Astrocyte (in vitro differentiated cells and primary cell): ENCODE measurements around the gene TTK. TPM values are rescaled to one million over a fixed set of nuclear protein-coding genes. Genes with fewer than 3 reads are reported as not detected.

ENCODE experiments used
- DNase-seq: peaks from one replicate; pipeline ENCODE4 v3.0.0-alpha.2; 2010; ENCODE audit warnings: low read depth
- FAIRE-seq: peaks from 2 replicates; lab custom pipeline; 2011; peaks lifted over from hg19 to GRCh38; lab: Jason Lieb, UNC
- H2AFZ ChIP-seq: 2 replicates; pipeline ENCODE4 v1.6.0; 2012; ENCODE audit warnings: low read depth, low read length, inconsistent platforms
- H3K27ac ChIP-seq: 2 replicates; pipeline ENCODE4 v1.5.1; 2011; ENCODE audit warnings: low read depth, low read length, inconsistent platforms
- H3K27me3 ChIP-seq: 2 replicates; pipeline ENCODE4 v1.6.0; 2011; ENCODE audit warnings: low read length, inconsistent platforms; ENCODE audit not compliant: insufficient read depth
- H3K36me3 ChIP-seq: 2 replicates; pipeline ENCODE4 v1.5.1; 2011; ENCODE audit warnings: low read length, inconsistent platforms; ENCODE audit not compliant: insufficient read depth
- H3K4me1 ChIP-seq: 2 replicates; pipeline ENCODE4 v1.5.1; 2011; ENCODE audit warnings: low read length, inconsistent platforms; ENCODE audit not compliant: insufficient read depth
- H3K4me2 ChIP-seq: 2 replicates; pipeline ENCODE4 v1.6.0; 2012; ENCODE audit warnings: low read length, inconsistent platforms
- H3K4me3 ChIP-seq: 2 replicates; pipeline ENCODE4 v1.5.1; 2011; ENCODE audit warnings: low read depth, mild to moderate bottlenecking, low read length, inconsistent platforms; ENCODE audit not compliant: insufficient read depth
- H3K79me2 ChIP-seq: 2 replicates; pipeline ENCODE4 v1.6.0; 2012; ENCODE audit warnings: mild to moderate bottlenecking, low read length, inconsistent platforms; ENCODE audit not compliant: insufficient read depth
- H3K9ac ChIP-seq: 2 replicates; pipeline ENCODE4 v1.6.0; 2012; ENCODE audit warnings: mild to moderate bottlenecking, low read length, inconsistent platforms
- H3K9me3 ChIP-seq: 2 replicates; pipeline ENCODE4 v1.5.1; 2012; ENCODE audit warnings: low read depth, mild to moderate bottlenecking, low read length, inconsistent platforms; ENCODE audit not compliant: insufficient read depth
- H4K20me1 ChIP-seq: 2 replicates; pipeline ENCODE4 v1.6.0; 2012; ENCODE audit warnings: low read length, inconsistent platforms; ENCODE audit not compliant: insufficient read depth
- H3K27ac Mint-ChIP-seq: one replicate; pipeline ENCODE4 v1.8.0; 2021; ENCODE audit warnings: mild to moderate bottlenecking, mixed read lengths; ENCODE audit not compliant: unreplicated experiment
- H3K27me3 Mint-ChIP-seq: one replicate; pipeline ENCODE4 v1.8.0; 2021; ENCODE audit warnings: low read depth, mixed read lengths; ENCODE audit not compliant: unreplicated experiment
- H3K36me3 Mint-ChIP-seq: one replicate; pipeline ENCODE4 v1.8.0; 2021; ENCODE audit warnings: low read depth, mixed read lengths; ENCODE audit not compliant: unreplicated experiment
- H3K4me1 Mint-ChIP-seq: one replicate; pipeline ENCODE4 v1.8.0; 2021; ENCODE audit warnings: low read depth, mixed read lengths; ENCODE audit not compliant: unreplicated experiment
- H3K4me3 Mint-ChIP-seq: one replicate; pipeline ENCODE4 v1.8.0; 2021; ENCODE audit warnings: mild to moderate bottlenecking, moderate library complexity, mixed read lengths; ENCODE audit not compliant: unreplicated experiment
- H3K9me3 Mint-ChIP-seq: one replicate; pipeline ENCODE4 v1.8.0; 2021; ENCODE audit warnings: mild to moderate bottlenecking, mixed read lengths; ENCODE audit not compliant: unreplicated experiment
- CTCF ChIP-seq: IDR thresholded peaks from 2 replicates; pipeline ENCODE4 v1.5.1; 2011; ENCODE audit warnings: low read depth, mild to moderate bottlenecking, inconsistent platforms, low read length, moderate library complexity; ENCODE audit not compliant: insufficient read depth
- EZH2 ChIP-seq: IDR thresholded peaks from 2 replicates; pipeline ENCODE4 v1.6.1; 2012; ENCODE audit warnings: mild to moderate bottlenecking, low read length, inconsistent platforms; ENCODE audit not compliant: insufficient read depth
- total RNA-seq: library from RNA; stranded (reverse); gene quantifications from 2 replicates; pipeline ENCODE4 v1.2.1, GENCODE V29; 2021

The TTK gene
- total RNA-seq, 1 donor from 2014 or later: 4.9 TPM

DNA sequence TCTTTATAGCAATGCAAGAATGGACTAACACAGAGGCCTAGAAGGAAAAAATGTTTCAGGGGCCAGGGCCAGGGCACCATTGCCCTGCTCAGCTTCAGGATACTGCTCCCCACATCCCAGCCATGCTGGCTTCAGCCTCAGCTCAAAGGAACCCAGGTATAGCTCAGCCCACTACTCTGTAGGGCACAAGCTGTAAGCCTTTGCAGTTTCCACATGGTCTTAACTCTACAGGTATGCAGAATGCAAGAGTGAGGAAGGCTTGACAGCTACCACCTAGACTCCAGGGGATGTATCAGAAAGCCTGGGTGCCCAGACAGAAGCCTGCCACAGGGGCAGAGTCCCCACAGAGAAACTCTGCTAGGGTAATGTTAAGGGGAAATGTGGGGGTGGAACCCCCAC lies 10.5 kb upstream of the TTK start:
- H3K79me2 ChIP-seq: no peaks in the 10 kb centered on the region
- H3K4me1 Mint-ChIP-seq: no peaks in the 10 kb centered on the region
- H4K20me1 ChIP-seq: no peaks in the 10 kb centered on the region
- H3K4me2 ChIP-seq: no peak overlapping the region
- no peaks in the 10 kb centered on the region for H3K4me1 ChIP-seq
- H3K36me3 ChIP-seq: no peaks in the 10 kb centered on the region
- FAIRE-seq (no peak), DNase-seq (no peak)
- H3K27me3 Mint-ChIP-seq: no peaks in the 10 kb centered on the region
- no peaks in the 10 kb centered on the region for H3K27me3 ChIP-seq
- no peak overlapping the region for H3K4me3 ChIP-seq
- no peaks in the 10 kb centered on the region for H3K36me3 Mint-ChIP-seq
- H3K9ac ChIP-seq: no peak overlapping the region
- H2AFZ ChIP-seq: no peak overlapping the region
- peaks cover 2% of the 10 kb centered on the region for H3K9me3 Mint-ChIP-seq
- TF ChIP-seq CTCF (no peak), EZH2 (no peak)
- H3K4me3 Mint-ChIP-seq: no peak overlapping the region
- no peaks in the 10 kb centered on the region for H3K9me3 ChIP-seq
- H3K27ac ChIP-seq: no peak overlapping the region
- H3K27ac Mint-ChIP-seq: no peak overlapping the region

DNA sequence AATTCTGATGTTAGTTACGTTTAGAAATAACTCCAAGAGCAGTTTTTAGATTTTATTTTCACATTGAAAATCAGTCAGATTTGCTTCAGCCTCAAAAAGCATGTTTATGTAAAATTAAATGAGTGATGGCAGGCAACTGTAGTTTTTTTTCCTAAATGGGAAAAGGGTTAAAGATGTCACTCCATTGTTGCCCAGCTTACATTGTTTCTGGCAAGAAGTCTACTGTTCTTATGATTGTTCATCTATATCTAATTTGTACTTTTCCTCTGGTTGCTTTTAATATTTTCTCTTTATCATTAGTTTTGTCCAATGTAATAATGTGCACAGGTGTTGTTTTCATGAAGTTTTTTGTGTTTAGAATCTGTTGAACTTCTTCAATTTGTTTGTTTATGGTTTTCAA lies 6.7 kb upstream of the TTK start:
- Mint-ChIP-seq H3K36me3 (no peaks in the 10 kb centered on the region), H3K27ac (no peak overlapping the region), H3K27me3 (no peaks in the 10 kb centered on the region), H3K9me3 (no peaks in the 10 kb centered on the region), H3K4me1 (no peaks in the 10 kb centered on the region), H3K4me3 (no peak overlapping the region)
- H3K9me3 ChIP-seq: no peaks in the 10 kb centered on the region
- no peak overlapping the region for H3K27ac ChIP-seq
- H3K4me1 ChIP-seq: no peaks in the 10 kb centered on the region
- no peaks in the 10 kb centered on the region for H3K79me2 ChIP-seq
- no peak for TF ChIP-seq CTCF
- no peak for TF ChIP-seq EZH2
- no peak overlapping the region for H3K4me2 ChIP-seq
- no peak overlapping the region for H3K4me3 ChIP-seq
- DNase-seq (no peak), FAIRE-seq (no peak)
- H3K27me3 ChIP-seq: no peaks in the 10 kb centered on the region
- H2AFZ ChIP-seq: no peak overlapping the region
- no peaks in the 10 kb centered on the region for H3K36me3 ChIP-seq
- H4K20me1 ChIP-seq: no peaks in the 10 kb centered on the region
- H3K9ac ChIP-seq: no peak overlapping the region

GRCh38 chr6:80001337-80001736 lies 3.1 kb upstream of the TTK start:
- Mint-ChIP-seq H3K27me3 (no peaks in the 10 kb centered on the region), H3K4me3 (no peak overlapping the region), H3K9me3 (no peaks in the 10 kb centered on the region), H3K4me1 (no peaks in the 10 kb centered on the region), H3K36me3 (no peaks in the 10 kb centered on the region), H3K27ac (no peak overlapping the region)
- Histone ChIP-seq H2AFZ (no peak overlapping the region), H3K4me2 (no peak overlapping the region), H3K27ac (no peak overlapping the region), H3K79me2 (peaks cover 17% of the 10 kb centered on the region), H3K9ac (no peak overlapping the region), H4K20me1 (no peaks in the 10 kb centered on the region), H3K27me3 (no peaks in the 10 kb centered on the region), H3K36me3 (no peaks in the 10 kb centered on the region), H3K9me3 (no peaks in the 10 kb centered on the region), H3K4me1 (peaks cover 5% of the 10 kb centered on the region), H3K4me3 (no peak overlapping the region)
- no peak for TF ChIP-seq EZH2
- TF ChIP-seq CTCF: no peak
- DNase-seq (no peak), FAIRE-seq (no peak)
